ENCODE measurements around the gene NFKBIB.

NFKBIB gene

GRCh38 chr19:38924388-38924787 lies 24.6 kb downstream of the NFKBIB start:
- in situ Hi-C loops (cut with MboI; ENCODE audit: low sequenced_read_pairs) = no loop called here

GRCh38 chr19:38928391-38929001 lies 28.7 kb downstream of the NFKBIB start:
- in situ Hi-C loops (cut with MboI; ENCODE audit: low sequenced_read_pairs) = loop anchor here (25.0 kb wide), 3 partner anchors 391 to 691 kb away; partner anchors contain the start of gene FAM98C

- in situ Hi-C loops (cut with MboI; ENCODE audit: low sequenced_read_pairs) = loop anchor here (25.0 kb wide), 3 partner anchors 393 to 693 kb away; partner anchors contain the start of gene FAM98C
Observed at GRCh38 chr19:38929929-38930775, 30.4 kb downstream of the NFKBIB start, which contains the start of gene SARS2. Gene SARS2 (minus strand): TSS chr19:38930763. CDS start chr19:38930736, 27 bp downstream.

DNA sequence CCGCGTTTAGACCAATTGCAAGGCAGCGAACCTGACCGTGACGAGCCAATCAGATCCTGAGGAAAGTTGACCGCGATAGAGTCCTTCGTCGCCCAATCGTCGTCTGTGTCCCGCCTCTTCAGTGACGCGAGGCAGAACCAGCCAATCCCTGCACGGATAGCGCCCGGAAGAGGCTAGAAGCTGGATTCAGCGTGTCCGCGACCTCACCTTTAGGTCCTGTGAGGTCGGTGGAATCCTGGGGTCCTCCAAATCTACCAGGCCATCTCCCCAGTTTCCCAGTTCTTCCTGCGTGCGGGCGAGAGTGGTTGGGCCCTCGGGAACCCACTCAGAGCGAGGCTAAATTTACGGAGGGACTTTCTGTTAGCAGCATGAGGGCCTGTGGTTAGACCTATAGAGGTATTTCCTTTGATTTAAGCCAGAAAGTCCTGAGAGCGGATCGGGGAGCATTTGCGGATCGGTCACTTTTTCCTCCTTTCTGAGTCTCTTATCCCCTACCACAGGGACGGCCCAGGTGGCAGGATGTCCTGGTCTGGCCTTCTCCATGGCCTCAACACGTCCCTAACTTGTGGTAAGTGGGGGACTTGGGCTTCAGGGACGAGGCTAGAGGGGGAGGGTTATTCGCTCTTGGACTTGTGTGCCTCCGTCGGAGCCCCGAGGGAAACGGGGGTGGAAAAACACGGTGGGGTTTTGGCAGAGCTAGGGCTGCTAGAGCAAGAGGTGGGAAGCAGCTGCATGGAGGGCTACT lies 31.2 kb downstream of the NFKBIB start, which contains the start of gene MRPS12:
TSS of gene MRPS12 (plus strand) at position 169 of the 745 bp plus-strand sequence. CDS start at position 520, 351 bp downstream.
- in situ Hi-C loops (cut with MboI; ENCODE audit: low sequenced_read_pairs) = loop anchor here (25.0 kb wide), 3 partner anchors 394 to 694 kb away; partner anchors contain the start of gene FAM98C

DNA sequence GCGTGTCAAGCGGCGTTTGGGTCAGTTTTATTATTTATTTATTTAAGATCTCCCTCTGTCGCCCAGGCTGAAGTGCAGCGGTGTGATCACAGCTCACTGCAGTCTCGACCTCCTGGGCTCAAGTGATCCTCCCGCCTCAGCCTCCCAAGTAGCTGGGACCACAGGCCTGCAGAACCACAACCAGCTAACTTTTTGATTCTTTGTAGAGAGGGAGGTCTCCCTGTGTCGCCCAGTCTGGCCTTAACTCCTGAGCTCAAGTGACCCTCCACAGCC lies 31.7 kb downstream of the NFKBIB start:
- in situ Hi-C loops (cut with MboI; ENCODE audit: low sequenced_read_pairs) = loop anchor here (25.0 kb wide), 3 partner anchors 394 to 694 kb away; partner anchors contain the start of gene FAM98C

GRCh38 chr19:38932425-38933179 lies 32.8 kb downstream of the NFKBIB start:
- in situ Hi-C loops (cut with MboI; ENCODE audit: low sequenced_read_pairs) = loop anchor here (25.0 kb wide), 3 partner anchors 395 to 695 kb away; partner anchors contain the start of gene FAM98C

- in situ Hi-C loops (cut with MboI; ENCODE audit: low sequenced_read_pairs) = loop anchor here (25.0 kb wide), 3 partner anchors 396 to 696 kb away; partner anchors contain the start of gene FAM98C
Observed at GRCh38 chr19:38933544-38933943, 33.8 kb downstream of the NFKBIB start.

DNA sequence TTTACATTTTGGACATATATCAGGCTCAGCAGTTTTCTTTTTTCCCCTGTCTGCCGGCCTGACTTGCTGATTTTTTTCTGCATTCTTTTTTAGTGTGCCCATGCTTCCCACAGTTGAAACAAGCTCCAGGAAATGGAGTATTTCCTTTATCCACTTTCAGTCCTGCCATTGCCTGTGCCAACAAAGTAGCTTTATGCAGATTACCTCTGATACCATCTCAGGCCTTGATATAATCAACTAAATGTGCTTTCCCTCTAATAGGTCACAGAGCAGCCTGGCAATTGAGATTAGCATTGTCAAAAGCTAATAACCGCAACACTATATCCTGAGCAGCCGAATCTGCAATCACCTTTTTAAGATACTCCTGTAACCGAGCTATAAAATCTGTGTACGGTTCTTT lies 40.2 kb downstream of the NFKBIB start:
- in situ Hi-C loops (cut with MboI; ENCODE audit: low sequenced_read_pairs) = loop anchor here (25.0 kb wide), 3 partner anchors 403 to 703 kb away; partner anchors contain the start of gene FAM98C

GRCh38 chr19:38941466-38941865 lies 41.7 kb downstream of the NFKBIB start:
- in situ Hi-C loops (cut with MboI; ENCODE audit: low sequenced_read_pairs) = loop anchor here (25.0 kb wide), 3 partner anchors 404 to 704 kb away; partner anchors contain the start of gene FAM98C

GRCh38 chr19:38941979-38942378 lies 42.2 kb downstream of the NFKBIB start:
- in situ Hi-C loops (cut with MboI; ENCODE audit: low sequenced_read_pairs) = loop anchor here (25.0 kb wide), 3 partner anchors 405 to 705 kb away; partner anchors contain the start of gene FAM98C

GRCh38 chr19:38942471-38943181 lies 42.9 kb downstream of the NFKBIB start:
- in situ Hi-C loops (cut with MboI; ENCODE audit: low sequenced_read_pairs) = loop anchor here (25.0 kb wide), 3 partner anchors 405 to 705 kb away; partner anchors contain the start of gene FAM98C

- in situ Hi-C loops (cut with MboI; ENCODE audit: low sequenced_read_pairs) = loop anchor here (25.0 kb wide), 3 partner anchors 408 to 708 kb away; partner anchors contain the start of gene FAM98C
Observed at GRCh38 chr19:38944981-38945506, 45.3 kb downstream of the NFKBIB start.

GRCh38 chr19:38945562-38946228 lies 45.9 kb downstream of the NFKBIB start:
- in situ Hi-C loops (cut with MboI; ENCODE audit: low sequenced_read_pairs) = loop anchor here (25.0 kb wide), 3 partner anchors 408 to 708 kb away; partner anchors contain the start of gene FAM98C

DNA sequence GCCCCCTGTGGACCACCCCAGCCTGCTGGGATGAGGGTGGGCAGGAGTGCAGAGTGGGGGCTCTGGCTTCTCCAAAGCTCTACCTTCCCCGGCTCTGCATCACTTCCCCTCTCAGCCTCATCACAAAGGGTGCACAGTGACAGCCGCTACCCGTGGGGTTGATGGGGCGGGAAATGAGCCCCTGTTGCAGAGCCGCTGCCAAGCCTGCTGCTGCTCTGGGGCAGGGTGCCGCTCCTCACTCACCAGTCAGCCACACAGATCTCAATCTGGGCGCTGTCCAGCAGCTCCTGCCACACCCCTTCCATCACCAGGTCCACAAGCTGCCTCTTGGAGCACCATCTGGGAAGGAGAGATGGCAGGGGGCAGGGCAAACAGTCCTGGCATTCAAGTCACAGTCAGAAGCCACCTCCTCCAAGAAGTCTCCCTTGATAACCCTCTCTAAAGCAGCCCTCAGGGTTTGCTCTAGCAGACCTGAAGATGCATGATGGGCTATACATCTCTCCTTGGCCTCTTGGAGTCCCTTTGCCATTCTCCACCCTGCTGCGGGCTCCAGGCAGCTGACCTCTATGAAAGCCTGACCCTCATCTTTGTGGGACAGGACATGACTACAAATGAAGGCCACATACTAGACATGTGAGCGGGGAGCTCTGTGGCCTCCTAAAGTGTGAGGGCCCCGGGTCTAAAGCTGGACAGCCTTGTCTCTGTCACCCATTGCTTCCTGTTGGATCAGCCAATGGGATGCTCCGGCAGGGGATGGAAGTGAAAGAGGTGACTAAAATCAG lies 46.7 kb downstream of the NFKBIB start:
- in situ Hi-C loops (cut with MboI; ENCODE audit: low sequenced_read_pairs) = loop anchor here (25.0 kb wide), 3 partner anchors 409 to 709 kb away; partner anchors contain the start of gene FAM98C

DNA sequence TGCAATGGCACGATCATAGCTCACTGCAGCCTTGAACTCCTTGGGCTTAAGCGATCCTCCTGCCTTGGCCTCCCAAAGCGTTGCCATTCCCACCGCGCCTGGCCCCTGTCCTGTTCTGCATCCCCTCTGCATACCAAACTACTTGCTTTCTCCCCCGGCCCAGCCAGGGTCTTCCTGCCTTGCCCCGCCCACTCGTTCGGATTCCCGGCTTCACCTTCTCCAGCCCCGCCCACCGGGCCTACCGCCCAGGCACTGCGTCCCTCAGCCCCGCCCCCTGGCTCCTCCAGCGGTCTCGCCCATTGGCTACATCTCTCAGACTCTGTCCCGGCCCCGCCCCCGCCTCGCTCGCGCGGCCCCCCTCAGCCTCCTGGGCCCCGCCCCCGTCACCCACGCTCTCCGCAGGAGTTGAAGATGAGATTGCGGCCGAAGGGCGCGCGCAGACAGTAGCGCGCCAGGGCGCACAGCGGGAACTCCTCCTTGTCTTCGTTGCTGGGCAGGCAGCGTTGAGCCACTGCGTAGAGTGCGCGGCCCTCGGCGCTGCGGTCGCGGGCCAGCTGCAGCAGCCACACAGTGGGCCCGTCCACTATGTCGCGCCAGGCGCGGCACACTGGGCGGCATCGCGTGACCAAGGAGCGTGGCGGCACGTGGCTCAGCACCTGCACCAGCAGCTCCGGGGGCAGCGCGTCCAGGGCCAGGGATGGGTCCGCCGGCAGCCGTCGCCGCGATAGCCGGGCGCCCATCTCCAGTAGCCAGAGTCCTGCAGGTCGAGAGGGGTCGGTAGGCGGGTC lies 50.0 kb downstream of the NFKBIB start:
- in situ Hi-C loops (cut with MboI; ENCODE audit: low sequenced_read_pairs) = loop anchor here (25.0 kb wide), 3 partner anchors 412 to 712 kb away; partner anchors contain the start of gene FAM98C

DNA sequence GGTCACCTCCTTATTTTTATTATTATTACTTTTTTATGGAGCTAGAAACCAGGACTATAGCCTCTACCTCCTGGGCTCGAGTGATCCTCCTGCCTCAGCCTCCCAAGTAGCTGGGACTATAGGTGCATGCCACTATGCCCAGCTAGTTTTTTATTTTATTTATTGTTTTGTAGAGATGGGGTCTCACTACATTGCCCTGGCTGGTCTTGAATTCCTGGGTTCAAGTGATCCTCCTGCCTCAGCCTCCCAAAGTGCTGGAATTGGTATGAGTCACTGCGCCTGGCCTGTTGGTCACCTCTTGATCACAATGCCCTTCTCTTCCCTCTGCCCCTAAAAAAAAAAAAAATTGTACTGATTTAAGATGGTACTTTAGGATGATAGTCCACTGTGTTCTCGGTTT lies 51.4 kb downstream of the NFKBIB start:
- in situ Hi-C loops (cut with MboI; ENCODE audit: low sequenced_read_pairs) = no loop called here

Measured in HL-60/S4 (cell line).